Gastroesophageal sphincter (tissue), 4 donors: ENCODE results near the gene PROC. TPM values are rescaled to one million over a fixed set of nuclear protein-coding genes. Genes with fewer than 3 reads are reported as not detected.

Source experiments
- ATAC-seq: fragments of 150-250 bp; one replicate; pipeline ENCODE4 v1.9.1; 2016; ENCODE audit warnings: mild to moderate bottlenecking, moderate library complexity
- H3K27ac ChIP-seq, 4 donors: fragments of 200-600 bp; sonication (generic) in 3 of 4; 1 replicate in 3 of 4; 2 replicates in 1 of 4; pipeline ENCODE4 v1.5.1; 2016 to 2019
- H3K27me3 ChIP-seq: fragments of 200-600 bp; sonication (generic); one replicate; pipeline ENCODE4 v1.5.1; 2019
- H3K36me3 ChIP-seq, 2 donors: fragments of 200-600 bp; sonication (generic); one replicate each; pipeline ENCODE4 v1.5.1; 2019; ENCODE audit warnings: control low read depth in 1 of 2
- H3K4me1 ChIP-seq, 3 donors: fragments of 200-600 bp; sonication (generic); 1 replicate in 2 of 3; 2 replicates in 1 of 3; pipeline ENCODE4 v1.5.1; 2016 to 2019; ENCODE audit warnings: control low read depth in 2 of 3
- H3K4me3 ChIP-seq, 2 donors: fragments of 200-600 bp; sonication (generic); one replicate each; pipeline ENCODE4 v1.5.1; 2019; ENCODE audit warnings: mild to moderate bottlenecking in 1 of 2, moderate library complexity in 1 of 2
- H3K9me3 ChIP-seq, 3 donors: fragments of 200-600 bp; sonication (generic); one replicate each; pipeline ENCODE4 v1.5.1; 2017 to 2019; ENCODE audit warnings: control low read depth in 2 of 3
- EP300 ChIP-seq: sonication (generic); formaldehyde crosslinking; IDR thresholded peaks from one replicate; pipeline ENCODE4 v1.6.1; 2017; ENCODE audit warnings: antibody characterized with exemption, mild to moderate bottlenecking
- POLR2A ChIP-seq, 2 donors: fragments of 450-650 bp; IDR thresholded peaks; one replicate each; pipeline ENCODE4 v1.6.1; 2017; ENCODE audit warnings: antibody characterized with exemption in 2 of 2, mild to moderate bottlenecking in 2 of 2, moderate library complexity in 1 of 2
- POLR2AphosphoS5 ChIP-seq: sonication (generic); formaldehyde crosslinking; IDR thresholded peaks from one replicate; pipeline ENCODE4 v1.6.1; 2017; ENCODE audit warnings: antibody characterized with exemption
- WGBS, 2 donors: methylation state at CpG; one replicate each; pipeline ENCODE4 v1.1.5; 2018; ENCODE audit warnings: low coverage in 1 of 2; 5-methylcytosine and 5-hydroxymethylcytosine counted together
- total RNA-seq, 4 donors: library from RNA; depleted of rRNA; stranded (reverse); fragments of >200 nt; gene quantifications; one replicate each; pipeline ENCODE4 v1.1.0, GENCODE V29; 2016
- TF ChIP-seq, protein P1 (sequence below), 4 experiments: fragments of 200-600 bp in 2 of 4; fragments of 450-650 bp in 2 of 4; sonication (generic) in 1 of 4; IDR thresholded peaks; one replicate each; pipeline ENCODE4 v1.5.1; 2017 to 2019; ENCODE audit warnings: antibody characterized with exemption in 4 of 4, mild to moderate bottlenecking in 2 of 4, moderate library complexity in 2 of 4

The PROC gene
- total RNA-seq, 4 donors from 2014 or later = not detected

- peaks cover 48% of the 10 kb centered on the region for H3K27me3 ChIP-seq
- H3K4me3 ChIP-seq = no peak overlapping the region
- WGBS, 2 donors = no CpG with 5 or more reads among the region's 7 CpGs
- peaks cover 0 to 12% (median 12%) of the 10 kb centered on the region in 3 donors for H3K4me1 ChIP-seq
- H3K9me3 ChIP-seq = no peaks in the 10 kb centered on the region
- peaks cover 0 to 16% of the 10 kb centered on the region in 2 donors for H3K36me3 ChIP-seq
- no peak for TF ChIP-seq EP300
- TF ChIP-seq, protein P1, sequence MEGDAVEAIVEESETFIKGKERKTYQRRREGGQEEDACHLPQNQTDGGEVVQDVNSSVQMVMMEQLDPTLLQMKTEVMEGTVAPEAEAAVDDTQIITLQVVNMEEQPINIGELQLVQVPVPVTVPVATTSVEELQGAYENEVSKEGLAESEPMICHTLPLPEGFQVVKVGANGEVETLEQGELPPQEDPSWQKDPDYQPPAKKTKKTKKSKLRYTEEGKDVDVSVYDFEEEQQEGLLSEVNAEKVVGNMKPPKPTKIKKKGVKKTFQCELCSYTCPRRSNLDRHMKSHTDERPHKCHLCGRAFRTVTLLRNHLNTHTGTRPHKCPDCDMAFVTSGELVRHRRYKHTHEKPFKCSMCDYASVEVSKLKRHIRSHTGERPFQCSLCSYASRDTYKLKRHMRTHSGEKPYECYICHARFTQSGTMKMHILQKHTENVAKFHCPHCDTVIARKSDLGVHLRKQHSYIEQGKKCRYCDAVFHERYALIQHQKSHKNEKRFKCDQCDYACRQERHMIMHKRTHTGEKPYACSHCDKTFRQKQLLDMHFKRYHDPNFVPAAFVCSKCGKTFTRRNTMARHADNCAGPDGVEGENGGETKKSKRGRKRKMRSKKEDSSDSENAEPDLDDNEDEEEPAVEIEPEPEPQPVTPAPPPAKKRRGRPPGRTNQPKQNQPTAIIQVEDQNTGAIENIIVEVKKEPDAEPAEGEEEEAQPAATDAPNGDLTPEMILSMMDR (IDR thresholded peaks at IDR 0.05) = no peak
- TF ChIP-seq POLR2AphosphoS5 = no peak
- no peak for TF ChIP-seq POLR2A (IDR thresholded peaks at IDR 0.05)
- ATAC-seq = no peak
- H3K27ac ChIP-seq = no peak overlapping the region
These were observed 9.3 kb downstream of the PROC start for GRCh38 chr2:127427376-127428056.

DNA sequence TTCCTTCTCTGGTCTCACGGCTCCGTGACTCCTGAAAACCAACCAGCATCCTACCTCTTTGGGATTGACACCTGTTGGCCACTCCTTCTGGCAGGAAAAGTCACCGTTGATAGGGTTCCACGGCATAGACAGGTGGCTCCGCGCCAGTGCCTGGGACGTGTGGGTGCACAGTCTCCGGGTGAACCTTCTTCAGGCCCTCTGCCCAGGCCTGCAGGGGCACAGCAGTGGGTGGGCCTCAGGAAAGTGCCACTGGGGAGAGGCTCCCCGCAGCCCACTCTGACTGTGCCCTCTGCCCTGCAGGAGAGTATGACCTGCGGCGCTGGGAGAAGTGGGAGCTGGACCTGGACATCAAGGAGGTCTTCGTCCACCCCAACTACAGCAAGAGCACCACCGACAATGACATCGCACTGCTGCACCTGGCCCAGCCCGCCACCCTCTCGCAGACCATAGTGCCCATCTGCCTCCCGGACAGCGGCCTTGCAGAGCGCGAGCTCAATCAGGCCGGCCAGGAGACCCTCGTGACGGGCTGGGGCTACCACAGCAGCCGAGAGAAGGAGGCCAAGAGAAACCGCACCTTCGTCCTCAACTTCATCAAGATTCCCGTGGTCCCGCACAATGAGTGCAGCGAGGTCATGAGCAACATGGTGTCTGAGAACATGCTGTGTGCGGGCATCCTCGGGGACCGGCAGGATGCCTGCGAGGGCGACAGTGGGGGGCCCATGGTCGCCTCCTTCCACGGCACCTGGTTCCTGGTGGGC is 10.0 kb downstream of the PROC start:
- Histone ChIP-seq H3K36me3 (peaks cover 0 to 16% of the 10 kb centered on the region in 2 donors), H3K27ac (no peak overlapping the region), H3K4me1 (peaks cover 0 to 5% (median 5%) of the 10 kb centered on the region in 3 donors), H3K27me3 (peaks cover 41% of the 10 kb centered on the region), H3K9me3 (no peaks in the 10 kb centered on the region), H3K4me3 (no peak overlapping the region)
- ATAC-seq = no peak
- TF ChIP-seq POLR2AphosphoS5 (no peak), POLR2A (IDR thresholded peaks at IDR 0.05) (no peak), EP300 (no peak)
- TF ChIP-seq, protein P1 (IDR thresholded peaks at IDR 0.05) = no peak
- 70 to 100% methylated on average over 2 of the region's 36 CpGs for WGBS, 2 donors

GRCh38 chr2:127428815-127429109 is 10.5 kb downstream of the PROC start:
- peaks cover 0 to under 1% (median 0%) of the 10 kb centered on the region in 3 donors for H3K4me1 ChIP-seq
- no peak overlapping the region for H3K27ac ChIP-seq
- H3K4me3 ChIP-seq = no peak overlapping the region
- H3K27me3 ChIP-seq = peaks cover 36% of the 10 kb centered on the region
- no peaks in the 10 kb centered on the region for H3K9me3 ChIP-seq
- peaks cover 0 to 16% of the 10 kb centered on the region in 2 donors for H3K36me3 ChIP-seq
- 100% methylated on average over 1 of the region's 6 CpGs; no CpG with 5 or more reads in 1 of the 2 donors for WGBS, 2 donors
- ATAC-seq = no peak
- TF ChIP-seq EP300 = no peak
- no peak for TF ChIP-seq POLR2AphosphoS5
- TF ChIP-seq POLR2A (IDR thresholded peaks at IDR 0.05) = no peak
- TF ChIP-seq, protein P1 (IDR thresholded peaks at IDR 0.05) = no peak

DNA sequence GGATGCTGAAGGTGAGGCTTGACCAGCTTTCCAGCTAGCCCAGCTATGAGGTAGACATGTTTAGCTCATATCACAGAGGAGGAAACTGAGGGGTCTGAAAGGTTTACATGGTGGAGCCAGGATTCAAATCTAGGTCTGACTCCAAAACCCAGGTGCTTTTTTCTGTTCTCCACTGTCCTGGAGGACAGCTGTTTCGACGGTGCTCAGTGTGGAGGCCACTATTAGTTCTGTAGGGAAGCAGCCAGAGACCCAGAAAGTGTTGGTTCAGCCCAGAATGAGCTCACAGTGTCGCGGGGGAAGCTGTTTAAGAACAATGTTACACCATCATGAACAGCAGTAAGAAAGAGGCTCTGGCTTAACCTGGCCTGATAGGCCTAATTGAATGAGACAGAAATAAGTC is 11.1 kb downstream of the PROC start:
- no peaks in the 10 kb centered on the region for H3K9me3 ChIP-seq
- 85 to 96% methylated on average over 4 of the region's 4 CpGs for WGBS, 2 donors
- TF ChIP-seq EP300 = no peak
- no peak for TF ChIP-seq POLR2AphosphoS5
- no peak for TF ChIP-seq POLR2A (IDR thresholded peaks at IDR 0.05)
- TF ChIP-seq, protein P1 (IDR thresholded peaks at IDR 0.05) = no peak
- peaks cover 31% of the 10 kb centered on the region for H3K27me3 ChIP-seq
- no peaks in the 10 kb centered on the region for H3K4me1 ChIP-seq
- H3K4me3 ChIP-seq = no peak overlapping the region
- no peak for ATAC-seq
- no peak overlapping the region for H3K27ac ChIP-seq
- peaks cover 0 to 16% of the 10 kb centered on the region in 2 donors for H3K36me3 ChIP-seq
